ENCODE data around the gene CASP8. TPM values are rescaled to one million over a fixed set of nuclear protein-coding genes. Genes with fewer than 3 reads are reported as not detected.
"Not testable (repeated sequence)": the region's sequence is repeated elsewhere in the genome, so short reads cannot be mapped to it uniquely, and the experiment has no call there.

Gene CASP8
- total RNA-seq, 4 donors from 2014 or later, result 4.9 to 17.9 (median 5.3) TPM

GRCh38 chr2:201234663-201235135, 25.6 kb upstream of the CASP8 start:
- DNase-seq (ENCODE audit: extremely low spot score), result no peak
- Histone ChIP-seq H3K4me1 (peaks cover 14 to 32% (median 22%) of the 10 kb centered on the region in 4 donors), H3K9me3 (no peaks in the 10 kb centered on the region), H3K4me3 (no peak overlapping the region), H3K36me3 (no peaks in the 10 kb centered on the region), H3K27me3 (no peaks in the 10 kb centered on the region), H3K27ac (replicated peaks in 1 of 4) (no peak overlapping the region)
- WGBS, result 86% methylated on average over 3 of the region's 3 CpGs
- no peak for TF ChIP-seq CTCF (IDR thresholded peaks at IDR 0.05)
- TF ChIP-seq POLR2A (IDR thresholded peaks at IDR 0.05; ENCODE audit: low read depth), result no peak
- no peak for TF ChIP-seq EP300 (IDR thresholded peaks at IDR 0.05)
- no peak for TF ChIP-seq POLR2AphosphoS5 (IDR thresholded peaks at IDR 0.05)
- intact Hi-C loops (cut with DNase I), result loop anchor here (5.0 kb wide), 1 partner anchor 128 kb away; no protein-coding TSS in a partner anchor

- Histone ChIP-seq H3K27me3 (no peaks in the 10 kb centered on the region), H3K4me3 (peak overlapping the region in 2 of 4 donors; percentile 8 to 11), H3K4me1 (peaks cover 14 to 32% (median 26%) of the 10 kb centered on the region in 4 donors), H3K27ac (replicated peaks in 1 of 4) (peak overlapping the region in 1 of 4 donors; percentile 4), H3K36me3 (no peaks in the 10 kb centered on the region), H3K9me3 (no peaks in the 10 kb centered on the region)
- WGBS, result 37% methylated on average over 14 of the region's 14 CpGs
- peak; percentile 91 for DNase-seq (ENCODE audit: extremely low spot score)
- intact Hi-C loops (cut with DNase I), result loop anchor here (5.0 kb wide), 1 partner anchor 126 kb away; no protein-coding TSS in a partner anchor
- TF ChIP-seq EP300 (IDR thresholded peaks at IDR 0.05) (no peak), POLR2A (IDR thresholded peaks at IDR 0.05; ENCODE audit: low read depth) (no peak), CTCF (IDR thresholded peaks at IDR 0.05) (peak; percentile 64 to 70 (median 65)), POLR2AphosphoS5 (IDR thresholded peaks at IDR 0.05) (no peak)
Observed at GRCh38 chr2:201235860-201236811, 24.2 kb upstream of the CASP8 start.

GRCh38 chr2:201237486-201238123, 22.7 kb upstream of the CASP8 start:
- Histone ChIP-seq H3K4me1 (peaks cover 6 to 23% (median 18%) of the 10 kb centered on the region in 4 donors), H3K4me3 (no peak overlapping the region), H3K27ac (replicated peaks in 1 of 4) (no peak overlapping the region), H3K9me3 (no peaks in the 10 kb centered on the region), H3K27me3 (no peaks in the 10 kb centered on the region), H3K36me3 (no peaks in the 10 kb centered on the region)
- TF ChIP-seq EP300 (IDR thresholded peaks at IDR 0.05) (no peak), CTCF (IDR thresholded peaks at IDR 0.05) (no peak), POLR2A (IDR thresholded peaks at IDR 0.05; ENCODE audit: low read depth) (no peak), POLR2AphosphoS5 (IDR thresholded peaks at IDR 0.05) (no peak)
- 64% methylated on average over 7 of the region's 7 CpGs for WGBS
- intact Hi-C loops (cut with DNase I), result loop anchor here (5.0 kb wide), 1 partner anchor 125 kb away; no protein-coding TSS in a partner anchor
- DNase-seq (ENCODE audit: extremely low spot score), result peak; percentile 88

GRCh38 chr2:201239167-201239935, 21.0 kb upstream of the CASP8 start:
- H3K27me3 ChIP-seq, H3K36me3 ChIP-seq, H3K4me3 ChIP-seq, H3K9me3 ChIP-seq: not testable (repeated sequence)
- Histone ChIP-seq H3K27ac (replicated peaks in 1 of 4) (peak overlapping the region in 3 of 4 donors; percentile 46 to 65 (median 52)), H3K4me1 (peaks cover 0 to 16% (median 13%) of the 10 kb centered on the region in 4 donors)
- 85% methylated on average over 21 of the region's 21 CpGs for WGBS
- peak in 1 of 2 donors; percentile 40 for TF ChIP-seq POLR2AphosphoS5 (IDR thresholded peaks at IDR 0.05)
- DNase-seq (ENCODE audit: extremely low spot score), result peak; percentile 93
- intact Hi-C loops (cut with DNase I), result loop anchor here (5.0 kb wide), 1 partner anchor 123 kb away; no protein-coding TSS in a partner anchor
